ENCODE measurements around the gene RHBG.

The RHBG gene

DNA sequence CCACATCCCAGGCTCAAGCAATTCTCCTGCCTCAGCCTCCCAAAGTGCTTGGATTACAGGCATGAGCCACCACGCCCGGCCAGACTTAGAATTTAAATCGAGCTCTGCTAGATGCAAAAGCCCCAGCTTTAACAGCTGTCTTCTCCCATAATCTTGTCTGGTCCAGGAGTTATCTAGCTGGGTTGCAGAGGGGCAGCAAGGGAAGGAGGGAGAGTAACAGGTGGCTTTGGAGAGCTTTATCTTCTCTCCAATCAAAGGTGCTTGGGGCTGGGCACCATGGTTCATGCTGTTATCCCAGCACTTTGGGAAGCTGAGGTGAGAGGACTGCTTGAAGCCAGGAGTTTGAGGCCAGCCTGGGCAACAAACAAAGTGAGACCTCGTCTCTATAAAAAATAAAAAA lies 3.9 kb downstream of the RHBG start:
- TF ChIP-seq, protein P1, sequence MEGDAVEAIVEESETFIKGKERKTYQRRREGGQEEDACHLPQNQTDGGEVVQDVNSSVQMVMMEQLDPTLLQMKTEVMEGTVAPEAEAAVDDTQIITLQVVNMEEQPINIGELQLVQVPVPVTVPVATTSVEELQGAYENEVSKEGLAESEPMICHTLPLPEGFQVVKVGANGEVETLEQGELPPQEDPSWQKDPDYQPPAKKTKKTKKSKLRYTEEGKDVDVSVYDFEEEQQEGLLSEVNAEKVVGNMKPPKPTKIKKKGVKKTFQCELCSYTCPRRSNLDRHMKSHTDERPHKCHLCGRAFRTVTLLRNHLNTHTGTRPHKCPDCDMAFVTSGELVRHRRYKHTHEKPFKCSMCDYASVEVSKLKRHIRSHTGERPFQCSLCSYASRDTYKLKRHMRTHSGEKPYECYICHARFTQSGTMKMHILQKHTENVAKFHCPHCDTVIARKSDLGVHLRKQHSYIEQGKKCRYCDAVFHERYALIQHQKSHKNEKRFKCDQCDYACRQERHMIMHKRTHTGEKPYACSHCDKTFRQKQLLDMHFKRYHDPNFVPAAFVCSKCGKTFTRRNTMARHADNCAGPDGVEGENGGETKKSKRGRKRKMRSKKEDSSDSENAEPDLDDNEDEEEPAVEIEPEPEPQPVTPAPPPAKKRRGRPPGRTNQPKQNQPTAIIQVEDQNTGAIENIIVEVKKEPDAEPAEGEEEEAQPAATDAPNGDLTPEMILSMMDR (IDR thresholded peaks at IDR 0.05; ENCODE audit: low read length, missing control alignments): no peak
- H3K4me3 ChIP-seq (replicated peaks; ENCODE audit: low read depth, low read length): no peak overlapping the region
- no peak for DNase-seq (ENCODE audit: low read depth)

DNA sequence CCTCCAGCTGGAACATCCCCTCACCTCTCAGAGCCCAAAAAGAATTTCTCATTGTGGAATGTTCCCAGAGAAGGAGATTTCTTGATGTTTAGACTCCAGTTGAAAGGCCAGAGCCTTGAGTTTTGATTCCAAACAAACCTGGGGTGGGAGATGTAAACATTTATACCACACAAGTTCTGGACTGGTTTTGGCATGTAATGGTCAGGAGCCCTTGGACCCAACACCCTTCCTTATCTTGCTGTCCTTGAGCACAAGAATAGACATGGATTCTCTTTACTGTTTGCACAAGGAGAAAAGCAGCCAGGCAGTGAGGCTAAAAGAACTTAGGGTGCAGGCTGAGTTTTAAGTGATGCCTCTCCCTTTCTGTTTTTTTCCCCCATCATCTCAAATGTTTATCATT lies 4.5 kb downstream of the RHBG start:
- no peak for DNase-seq (ENCODE audit: low read depth)
- H3K4me3 ChIP-seq (replicated peaks; ENCODE audit: low read depth, low read length): no peak overlapping the region
- TF ChIP-seq, protein P1 (IDR thresholded peaks at IDR 0.05; ENCODE audit: low read length, missing control alignments): no peak

DNA sequence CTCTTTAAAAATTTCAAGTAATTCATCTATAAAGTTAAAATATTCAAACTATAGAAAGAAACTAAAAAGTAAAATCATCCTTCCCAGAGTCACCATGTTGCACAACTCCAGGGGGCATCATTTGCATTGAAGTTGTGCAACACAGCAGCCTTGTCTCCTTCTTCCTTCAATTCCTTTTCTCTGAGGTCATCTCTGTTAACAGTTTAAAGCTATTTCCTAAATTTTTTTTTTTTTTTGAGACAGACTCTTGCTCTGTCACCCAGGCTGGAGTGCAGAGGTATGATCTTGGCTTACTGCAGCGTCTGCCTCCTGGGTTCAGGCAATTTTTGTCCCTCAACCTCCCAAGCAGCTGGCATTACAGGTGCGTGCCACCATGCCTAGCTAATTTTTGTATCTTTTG lies 7.1 kb downstream of the RHBG start:
- DNase-seq (ENCODE audit: low read depth): peak; percentile 69
- no peak overlapping the region for H3K4me3 ChIP-seq (replicated peaks; ENCODE audit: low read depth, low read length)

DNA sequence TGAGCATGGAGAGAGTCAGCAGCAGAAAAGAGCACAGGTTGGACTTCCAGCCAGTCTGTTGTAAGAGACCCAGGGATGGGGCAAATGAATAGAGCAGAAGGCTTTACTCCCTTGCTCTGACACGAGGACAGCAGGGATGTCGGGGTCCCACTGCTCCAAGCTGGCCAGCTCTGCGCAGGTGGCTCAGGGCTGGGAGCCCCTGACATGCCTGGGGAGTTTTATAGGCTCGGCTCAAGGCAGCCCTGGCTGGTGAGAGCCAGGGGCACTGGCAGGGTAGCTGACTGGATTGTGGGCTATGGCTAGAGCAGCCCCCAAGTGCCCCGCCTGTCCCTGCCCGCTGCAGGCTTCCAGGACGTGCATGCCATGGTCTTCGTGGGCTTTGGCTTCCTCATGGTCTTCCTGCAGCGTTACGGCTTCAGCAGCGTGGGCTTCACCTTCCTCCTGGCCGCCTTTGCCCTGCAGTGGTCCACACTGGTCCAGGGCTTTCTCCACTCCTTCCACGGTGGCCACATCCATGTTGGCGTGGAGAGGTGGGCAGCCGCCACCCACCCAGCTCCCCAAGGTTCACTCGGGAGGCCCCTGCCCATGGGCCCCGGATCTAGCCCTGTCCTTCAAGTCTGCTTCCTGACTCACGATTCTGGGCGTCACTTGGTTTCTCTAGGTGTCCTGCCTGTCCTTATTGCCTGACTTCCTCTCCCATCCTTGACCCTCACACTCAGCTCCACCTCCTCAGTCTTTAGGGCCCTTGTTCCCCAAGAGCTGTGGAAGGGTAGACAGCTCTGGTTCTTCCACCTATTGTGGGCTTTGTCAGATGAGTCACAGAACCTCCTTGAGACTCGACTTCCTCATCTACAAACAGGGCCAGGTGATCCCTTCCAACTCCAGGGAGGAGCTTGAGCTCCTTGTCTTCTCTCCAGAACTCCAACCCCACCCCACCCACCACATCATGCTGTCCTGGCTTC lies 8.2 kb downstream of the RHBG start:
- H3K4me3 ChIP-seq (replicated peaks; ENCODE audit: low read depth, low read length): no peak overlapping the region
- no peak for DNase-seq (ENCODE audit: low read depth)
- TF ChIP-seq, protein P1 (IDR thresholded peaks at IDR 0.05; ENCODE audit: low read length, missing control alignments): no peak

More for the DNA sequence above, 7.1 kb downstream of the RHBG start:
- TF ChIP-seq, protein P1 (IDR thresholded peaks at IDR 0.05; ENCODE audit: low read length, missing control alignments): no peak

DNA sequence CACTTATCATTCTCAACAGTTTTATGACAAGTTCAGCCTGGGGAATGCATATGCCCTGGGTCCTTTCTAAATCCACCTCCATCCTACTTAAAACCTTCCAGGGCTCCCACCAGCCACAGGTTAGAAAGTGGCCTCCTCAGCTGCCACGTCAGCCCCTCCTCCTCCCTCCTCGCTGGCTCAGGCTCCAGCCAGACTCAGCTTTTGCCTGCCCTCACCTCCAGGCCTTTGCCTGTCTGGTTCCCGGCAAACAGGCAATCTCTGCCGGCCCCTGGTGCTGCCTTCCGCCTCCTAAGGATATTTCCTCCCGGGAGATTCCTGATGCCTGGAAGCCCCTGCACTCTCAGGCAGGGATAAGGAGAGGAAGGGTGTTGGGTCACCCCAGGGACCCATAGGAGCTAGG lies 9.5 kb downstream of the RHBG start:
- no peak overlapping the region for H3K4me3 ChIP-seq (replicated peaks; ENCODE audit: low read depth, low read length)
- TF ChIP-seq, protein P1 (IDR thresholded peaks at IDR 0.05; ENCODE audit: low read length, missing control alignments): no peak
- DNase-seq (ENCODE audit: low read depth): no peak

DNA sequence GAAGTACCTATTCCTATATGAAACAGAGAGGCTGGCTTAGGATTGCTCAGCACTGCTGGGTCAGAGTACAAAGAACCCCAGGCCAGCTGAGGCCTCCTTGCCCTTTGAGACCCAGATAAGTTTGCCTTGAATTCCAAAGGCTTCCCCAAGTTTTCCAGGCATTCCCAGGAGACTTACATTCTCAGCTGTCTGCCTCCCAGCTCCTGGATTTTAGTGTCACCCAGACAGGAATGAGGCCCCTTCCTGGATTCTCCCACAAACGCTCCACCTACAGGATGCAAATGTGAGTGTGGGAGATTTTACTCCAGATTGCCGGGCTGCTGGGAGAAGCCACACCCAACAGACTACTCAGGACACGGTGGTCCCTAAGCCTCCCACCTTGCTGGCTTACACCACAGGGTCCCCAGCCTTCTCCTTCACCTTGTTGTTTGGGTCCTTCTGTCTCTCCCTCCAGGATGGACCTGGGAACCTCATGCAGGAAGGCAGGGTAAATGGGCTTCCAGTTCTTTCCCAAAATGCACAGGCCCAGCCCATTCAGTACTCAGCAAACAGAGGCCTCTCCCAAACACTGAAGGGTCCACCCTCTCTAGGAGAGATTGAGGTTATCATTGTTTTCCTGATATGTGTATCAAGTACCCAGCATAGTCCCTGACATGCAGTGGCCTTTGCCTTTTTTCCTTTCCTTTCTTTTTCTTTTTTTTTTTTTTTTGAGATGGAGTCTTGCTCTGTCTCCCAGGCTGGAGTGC lies 10.6 kb downstream of the RHBG start:
- peak; percentile 21 for DNase-seq (ENCODE audit: low read depth)
- no peak overlapping the region for H3K4me3 ChIP-seq (replicated peaks; ENCODE audit: low read depth, low read length)
- TF ChIP-seq, protein P1 (IDR thresholded peaks at IDR 0.05; ENCODE audit: low read length, missing control alignments): no peak
